Dermis microvascular lymphatic vessel endothelial cell (primary cell): ENCODE data around the gene IL17B. TPM values are rescaled to one million over a fixed set of nuclear protein-coding genes. Genes with fewer than 3 reads are reported as not detected.

Experiments used
- total RNA-seq: library from RNA; depleted of rRNA; stranded (reverse); fragments of >200 nt; gene quantifications from 2 replicates; pipeline ENCODE4 v1.2.1, GENCODE V29; 2014

Gene IL17B
- total RNA-seq, 1 donor from 2014 or later, result not detected

Other genes with a start within 250 kb of the IL17B start
- 19.5 and 36.5 TPM in 2 replicates for gene ABLIM3, start 237.8 kb downstream of the IL17B start, total RNA-seq
- 144 and 264 TPM in 2 replicates for gene AFAP1L1, start 107.4 kb downstream of the IL17B start, total RNA-seq
- 44.0 and 103 TPM in 2 replicates for gene GRPEL2, start 33.8 kb downstream of the IL17B start, total RNA-seq
- gene PCYOX1L, start 21.2 kb downstream of the IL17B start, total RNA-seq, result 11.4 and 12.6 TPM in 2 replicates
- 302 and 317 TPM in 2 replicates for gene CSNK1A1, start 172.1 kb upstream of the IL17B start, total RNA-seq
- gene ARHGEF37, start 202.2 kb upstream of the IL17B start, total RNA-seq, result 8.3 and 20.6 TPM in 2 replicates